Ishikawa (cell line): Measurements from ENCODE around the gene OMD.

Source experiments
- CREB1 ChIP-seq: IDR thresholded peaks from 2 replicates; pipeline ENCODE4 v1.6.1; 2012; ENCODE audit warnings: low read depth
- EGR1 ChIP-seq: IDR thresholded peaks from 2 replicates; pipeline ENCODE4 v1.6.1; 2012
- EP300 ChIP-seq: IDR thresholded peaks from 2 replicates; pipeline ENCODE4 v1.6.1; 2012; ENCODE audit warnings: borderline replicate concordance
- FOXM1 ChIP-seq: IDR thresholded peaks from 2 replicates; pipeline ENCODE4 v1.6.1; 2012; ENCODE audit warnings: low read depth, borderline replicate concordance
- REST ChIP-seq: IDR thresholded peaks from 2 replicates; pipeline ENCODE4 v1.6.1; 2012; ENCODE audit warnings: low read depth, mild to moderate bottlenecking
- TAF1 ChIP-seq: IDR thresholded peaks from 2 replicates; pipeline ENCODE4 v1.6.1; 2012; ENCODE audit warnings: low read depth, mild to moderate bottlenecking
- USF1 ChIP-seq: IDR thresholded peaks from 2 replicates; pipeline ENCODE4 v1.6.1; 2012
- YY1 ChIP-seq: IDR thresholded peaks from 2 replicates; pipeline ENCODE4 v1.6.1; 2012; ENCODE audit warnings: low read depth

- TF ChIP-seq EP300 (no peak), EGR1 (no peak), REST (no peak), CREB1 (no peak), TAF1 (no peak), USF1 (no peak), FOXM1 (no peak), YY1 (no peak)
Observed at GRCh38 chr9:92402826-92403745, 21.2 kb downstream of the OMD start.
